GM21423 (cell line): ENCODE data around the gene CCDC27.

Experiments used
- ATAC-seq: cut with Tn5 transposase; IDR thresholded peaks from one replicate; pipeline ENCODE4 v1.9.1; 2021; ENCODE audit warnings: mild to moderate bottlenecking, moderate library complexity; ENCODE audit not compliant: unreplicated experiment

The CCDC27 gene

DNA sequence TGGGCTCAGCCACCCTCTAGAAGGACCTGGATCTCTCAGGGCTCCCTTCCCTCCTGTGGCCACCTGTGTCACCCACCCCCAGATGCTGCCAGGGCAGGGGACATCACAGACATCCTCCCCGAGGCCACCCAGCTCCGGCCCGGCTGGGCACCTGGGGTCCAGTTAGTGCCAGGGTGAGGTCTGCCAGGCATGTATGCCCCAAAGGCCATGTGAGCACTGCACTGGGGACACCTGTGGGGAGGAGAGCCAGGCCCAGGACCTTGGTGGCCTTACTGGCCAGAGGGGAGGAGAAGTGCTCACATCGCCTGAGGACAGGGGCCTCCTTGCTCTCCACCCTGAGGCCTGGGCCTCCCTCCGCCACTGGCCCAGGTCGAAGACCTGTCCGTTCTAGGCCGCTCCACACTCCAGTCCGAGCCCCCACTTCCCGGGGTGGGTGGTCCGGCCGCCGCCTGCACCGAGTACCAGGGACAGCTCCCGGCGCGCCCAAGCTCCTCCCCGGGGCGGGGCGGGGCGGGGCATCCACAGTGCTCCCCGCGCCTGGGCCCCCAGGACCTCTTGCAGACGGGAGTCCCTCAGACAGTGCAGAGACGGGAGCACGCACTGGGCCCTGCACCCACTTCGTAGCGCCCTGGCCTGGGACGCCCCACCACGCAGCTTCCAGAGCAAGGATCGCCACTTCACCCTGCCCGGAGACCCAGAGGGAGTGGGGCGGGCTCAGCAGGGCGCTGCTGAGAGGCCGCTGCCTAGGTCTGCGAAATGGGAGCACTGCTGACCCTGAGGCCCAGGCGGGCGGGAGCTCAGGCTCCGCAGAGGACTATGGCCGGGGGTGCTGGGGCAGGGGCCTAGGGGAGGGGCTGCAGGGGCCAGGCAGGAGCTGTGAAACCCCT, 34.3 kb upstream of the CCDC27 start:
- ATAC-seq: no peak

DNA sequence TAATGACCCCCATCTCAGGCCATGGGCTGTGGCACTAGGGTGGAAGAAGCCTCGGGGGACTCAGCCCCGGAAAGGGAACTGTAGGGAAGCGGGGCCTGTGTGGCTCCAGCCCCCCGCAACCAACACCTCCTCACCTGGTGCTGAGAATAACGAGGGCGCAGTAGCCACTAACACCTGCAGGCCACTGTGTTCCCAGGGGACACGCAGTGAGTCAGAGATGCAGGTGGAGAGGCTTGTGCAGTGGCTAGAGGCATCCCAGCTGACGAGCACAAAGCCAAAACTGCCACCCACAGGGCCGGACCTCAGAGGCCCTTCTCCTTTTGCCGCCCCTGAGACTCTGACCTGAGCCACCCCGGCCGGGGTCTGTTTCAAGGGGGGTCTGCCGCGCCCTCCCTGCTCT, 33.5 kb upstream of the CCDC27 start:
- no peak for ATAC-seq

DNA sequence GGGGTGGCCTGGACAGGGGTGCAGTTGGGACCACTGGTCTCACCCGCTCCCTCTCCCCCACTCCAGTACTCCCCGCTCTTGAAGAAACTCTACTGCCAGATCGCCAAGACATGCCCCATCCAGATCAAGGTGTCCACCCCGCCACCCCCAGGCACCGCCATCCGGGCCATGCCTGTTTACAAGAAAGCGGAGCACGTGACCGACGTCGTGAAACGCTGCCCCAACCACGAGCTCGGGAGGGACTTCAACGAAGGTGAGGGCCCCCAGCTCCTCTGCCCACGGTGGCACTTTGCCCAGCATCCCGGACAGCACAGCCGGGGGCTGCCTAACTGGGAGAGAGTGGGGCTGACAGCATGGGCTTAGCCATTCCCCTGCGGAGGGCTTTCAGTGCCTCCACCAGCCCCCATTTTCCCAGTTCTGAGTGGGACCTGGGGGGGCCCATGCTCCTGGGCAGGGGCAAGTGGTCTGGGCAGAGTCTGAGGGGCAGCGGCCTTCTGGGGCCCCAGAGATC, 30.2 kb upstream of the CCDC27 start:
- no peak for ATAC-seq

DNA sequence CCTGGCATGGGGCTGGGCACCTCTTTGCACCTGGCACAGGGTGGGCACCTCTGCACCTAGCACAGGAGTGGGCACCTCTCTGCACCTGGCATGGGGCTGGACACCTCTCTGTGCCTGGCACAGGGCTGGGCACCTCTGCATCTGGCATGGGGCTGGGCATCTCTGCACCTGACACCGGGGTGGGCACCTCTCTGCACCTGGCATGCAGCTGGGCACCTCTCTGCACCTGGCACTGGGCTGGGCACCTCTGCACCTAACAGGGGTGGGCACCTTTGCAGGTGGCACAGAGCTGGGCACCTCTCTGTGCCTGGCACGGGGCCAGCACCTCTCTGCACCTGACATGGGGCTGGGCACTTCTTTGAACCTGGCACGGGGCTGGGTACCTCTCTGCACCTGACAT, 29.4 kb upstream of the CCDC27 start:
- ATAC-seq: no peak

DNA sequence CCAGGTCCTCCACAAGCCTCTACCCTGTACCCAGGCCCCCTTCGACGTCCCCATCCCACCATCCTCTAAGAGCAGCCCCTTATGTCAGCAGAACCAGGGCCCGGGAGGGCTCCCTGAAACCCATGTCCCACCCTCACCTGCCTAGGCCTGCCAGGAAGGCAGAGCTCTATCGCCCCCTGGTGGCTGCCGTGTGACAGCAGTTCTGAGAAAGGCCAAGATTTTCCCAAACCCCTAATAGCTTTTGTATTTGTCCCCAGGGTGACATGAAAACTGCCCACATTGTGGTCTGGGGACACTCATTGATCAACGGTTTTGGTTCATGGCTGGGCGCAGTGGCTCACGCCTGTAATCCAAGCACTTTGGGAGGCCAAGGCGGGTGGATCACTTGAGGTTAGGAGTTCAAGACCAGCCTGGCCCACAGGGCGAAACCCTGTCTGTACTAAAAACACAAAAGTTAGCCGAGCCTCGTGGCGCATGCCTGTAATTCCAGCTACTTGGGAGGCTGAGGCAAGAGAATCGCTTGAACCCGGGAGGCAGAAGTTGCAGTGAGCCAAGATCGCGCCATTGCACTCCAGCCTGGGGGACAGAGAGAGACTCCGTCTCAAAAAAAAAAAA, 27.7 kb upstream of the CCDC27 start:
- ATAC-seq: peak; percentile 58

DNA sequence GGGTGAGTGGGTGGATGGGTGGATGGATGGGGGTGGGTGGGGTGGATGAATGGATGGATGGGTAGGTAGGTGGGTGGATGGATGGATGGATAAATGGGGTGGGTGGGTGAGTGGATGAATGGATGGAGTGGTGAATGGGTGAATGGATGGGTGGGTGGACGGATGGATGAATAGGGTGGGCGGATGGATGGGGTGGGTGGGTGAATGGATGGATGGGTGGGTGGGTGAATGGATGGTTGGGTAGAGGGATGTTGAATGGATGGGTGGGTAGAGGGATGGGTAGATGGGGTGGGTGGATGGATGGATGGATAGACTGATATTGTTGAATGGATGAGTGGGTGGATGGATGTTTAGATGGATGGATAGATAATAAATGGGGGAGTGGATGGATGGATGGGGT, 26.9 kb upstream of the CCDC27 start:
- ATAC-seq: no peak

DNA sequence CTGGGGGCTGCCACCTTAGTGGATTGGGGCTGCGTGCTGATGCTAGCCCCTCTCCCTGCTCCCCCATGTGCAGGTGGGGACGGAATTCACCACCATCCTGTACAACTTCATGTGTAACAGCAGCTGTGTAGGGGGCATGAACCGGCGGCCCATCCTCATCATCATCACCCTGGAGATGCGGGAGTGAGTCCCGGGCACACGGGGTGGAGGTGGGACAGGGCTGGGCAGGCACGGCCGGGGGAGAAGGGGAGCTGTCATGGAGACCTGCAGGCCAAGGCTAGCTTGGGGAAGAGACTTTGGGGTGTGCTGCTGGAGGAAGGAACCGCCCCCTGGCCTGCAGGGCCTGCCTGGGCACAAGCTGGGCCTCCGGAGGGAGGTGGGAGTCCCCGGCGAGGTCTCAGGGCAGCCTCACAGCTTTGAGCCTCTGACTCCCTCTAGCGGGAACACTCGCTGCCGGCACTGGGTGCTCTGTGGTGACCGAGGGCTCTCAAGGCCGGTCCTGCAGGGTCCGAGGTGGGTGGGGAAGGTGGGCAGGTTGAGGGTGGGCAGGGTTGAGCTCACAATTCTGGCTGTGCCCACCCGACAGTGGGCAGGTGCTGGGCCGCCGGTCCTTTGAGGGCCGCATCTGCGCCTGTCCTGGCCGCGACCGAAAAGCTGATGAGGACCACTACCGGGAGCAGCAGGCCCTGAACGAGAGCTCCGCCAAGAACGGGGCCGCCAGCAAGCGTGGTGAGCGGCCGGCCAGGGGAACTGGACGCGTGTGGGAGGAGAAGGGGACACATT, 25.0 kb upstream of the CCDC27 start:
- ATAC-seq: no peak

DNA sequence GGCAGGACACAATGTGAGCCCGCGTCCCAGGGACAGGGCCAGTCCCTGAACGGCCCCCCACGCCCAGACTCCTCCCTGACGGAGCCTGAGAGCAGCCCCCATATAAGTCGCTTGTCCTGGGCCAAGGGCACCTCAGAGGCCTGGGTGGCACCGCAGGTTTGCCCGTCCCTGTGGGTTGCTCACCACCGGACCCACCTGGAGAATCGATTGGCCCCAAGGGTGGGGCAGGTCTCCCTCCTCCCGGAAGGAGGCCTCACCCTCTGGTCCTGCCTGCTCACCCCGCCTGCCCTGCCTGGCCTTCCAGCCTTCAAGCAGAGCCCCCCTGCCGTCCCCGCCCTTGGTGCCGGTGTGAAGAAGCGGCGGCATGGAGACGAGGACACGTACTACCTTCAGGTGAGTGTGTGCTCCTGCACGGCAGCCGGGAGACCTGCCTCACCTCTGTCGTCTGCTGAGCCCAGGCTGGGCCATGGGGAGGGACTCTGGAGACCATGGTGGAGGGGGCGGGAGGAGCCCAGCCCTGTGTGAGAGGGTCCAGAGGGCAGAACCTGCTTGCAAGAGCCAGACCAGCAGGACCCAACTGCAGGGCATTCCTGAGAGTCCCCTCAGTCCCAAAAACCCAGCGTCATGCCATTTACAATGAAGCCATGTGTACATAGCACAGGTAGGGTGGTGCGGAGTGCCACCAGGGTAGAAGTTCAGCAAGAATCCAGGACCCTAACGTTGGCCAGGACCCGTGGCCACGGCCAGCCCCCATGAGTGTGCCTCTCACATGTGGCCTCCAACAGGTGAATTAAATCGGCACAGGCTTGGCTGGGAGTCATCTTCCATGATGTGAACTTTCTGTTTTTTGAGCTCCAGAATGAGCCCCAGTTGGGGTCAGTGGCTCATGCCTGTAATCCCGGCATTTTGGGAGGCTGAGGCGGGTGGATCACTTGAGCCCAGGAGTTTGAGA, 24.1 kb upstream of the CCDC27 start:
- ATAC-seq: no peak

DNA sequence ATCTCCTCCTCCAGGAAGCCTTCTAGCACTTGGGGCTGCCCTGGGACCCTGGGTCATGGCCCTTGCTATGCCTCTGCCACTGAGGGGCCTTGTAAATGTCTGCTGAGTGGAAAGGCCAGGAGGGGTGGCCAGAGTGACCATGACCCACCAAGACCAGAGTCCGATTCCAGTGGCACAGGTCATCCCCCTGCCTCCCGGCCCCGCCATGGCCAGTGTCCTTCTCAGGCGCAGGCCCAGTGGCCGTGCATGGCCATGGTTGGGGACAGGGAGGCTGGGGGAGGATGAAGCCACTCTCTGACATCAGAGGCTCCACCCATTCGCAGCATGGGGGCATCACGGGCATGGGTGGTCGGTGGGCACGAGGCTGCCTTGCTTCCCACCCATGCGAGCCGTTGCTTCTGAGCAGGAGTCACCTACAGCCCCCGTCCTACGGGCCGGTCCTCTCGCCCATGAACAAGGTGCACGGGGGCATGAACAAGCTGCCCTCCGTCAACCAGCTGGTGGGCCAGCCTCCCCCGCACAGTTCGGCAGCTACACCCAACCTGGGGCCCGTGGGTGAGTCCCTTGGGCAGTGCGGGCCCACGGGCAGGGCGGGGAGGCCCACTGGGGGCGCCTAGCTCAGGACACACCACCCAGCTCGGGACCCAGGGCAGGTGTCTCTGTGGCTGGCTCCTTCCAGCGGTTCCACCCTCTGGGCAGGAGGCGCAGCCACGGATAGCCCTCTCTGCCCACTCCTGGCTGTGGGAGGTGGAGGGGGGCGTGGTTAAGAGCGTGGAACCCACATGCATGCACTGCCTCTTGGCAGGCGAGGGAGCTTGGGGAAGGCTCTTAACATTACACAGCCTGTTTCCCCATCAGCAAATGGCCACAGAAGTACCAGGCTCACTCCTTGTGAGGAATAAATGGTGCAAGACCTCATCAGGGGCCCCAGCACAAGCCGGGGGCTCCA, 22.4 kb upstream of the CCDC27 start:
- no peak for ATAC-seq

DNA sequence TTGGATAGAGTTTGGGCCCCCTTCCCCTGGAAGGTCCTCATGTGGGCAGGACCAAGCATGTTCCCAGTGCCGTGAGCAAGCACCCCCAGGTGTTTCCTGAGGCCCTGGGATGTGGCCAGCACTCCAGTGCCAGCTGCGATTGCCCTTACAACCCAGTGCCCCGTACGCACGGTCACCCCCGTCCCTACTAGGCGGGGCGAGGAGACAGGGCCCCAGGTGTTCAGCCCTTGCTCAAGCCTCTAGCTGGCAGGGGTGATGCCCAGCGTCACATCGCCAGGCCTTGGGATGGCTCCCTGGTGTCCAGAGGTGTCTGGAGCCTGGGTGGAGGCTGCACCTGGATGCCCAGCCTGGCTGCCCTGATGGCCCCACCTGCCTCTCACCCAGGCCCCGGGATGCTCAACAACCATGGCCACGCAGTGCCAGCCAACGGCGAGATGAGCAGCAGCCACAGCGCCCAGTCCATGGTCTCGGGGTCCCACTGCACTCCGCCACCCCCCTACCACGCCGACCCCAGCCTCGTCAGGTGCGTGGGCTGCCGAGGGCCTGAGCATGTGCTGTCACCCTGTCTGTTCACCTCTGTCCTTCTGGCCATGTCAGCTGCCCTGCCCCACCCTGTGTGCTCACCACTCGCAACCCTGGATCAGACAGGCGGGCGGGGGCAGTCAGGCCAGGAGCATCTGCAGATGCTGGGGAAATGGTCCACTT, 21.6 kb upstream of the CCDC27 start:
- no peak for ATAC-seq

DNA sequence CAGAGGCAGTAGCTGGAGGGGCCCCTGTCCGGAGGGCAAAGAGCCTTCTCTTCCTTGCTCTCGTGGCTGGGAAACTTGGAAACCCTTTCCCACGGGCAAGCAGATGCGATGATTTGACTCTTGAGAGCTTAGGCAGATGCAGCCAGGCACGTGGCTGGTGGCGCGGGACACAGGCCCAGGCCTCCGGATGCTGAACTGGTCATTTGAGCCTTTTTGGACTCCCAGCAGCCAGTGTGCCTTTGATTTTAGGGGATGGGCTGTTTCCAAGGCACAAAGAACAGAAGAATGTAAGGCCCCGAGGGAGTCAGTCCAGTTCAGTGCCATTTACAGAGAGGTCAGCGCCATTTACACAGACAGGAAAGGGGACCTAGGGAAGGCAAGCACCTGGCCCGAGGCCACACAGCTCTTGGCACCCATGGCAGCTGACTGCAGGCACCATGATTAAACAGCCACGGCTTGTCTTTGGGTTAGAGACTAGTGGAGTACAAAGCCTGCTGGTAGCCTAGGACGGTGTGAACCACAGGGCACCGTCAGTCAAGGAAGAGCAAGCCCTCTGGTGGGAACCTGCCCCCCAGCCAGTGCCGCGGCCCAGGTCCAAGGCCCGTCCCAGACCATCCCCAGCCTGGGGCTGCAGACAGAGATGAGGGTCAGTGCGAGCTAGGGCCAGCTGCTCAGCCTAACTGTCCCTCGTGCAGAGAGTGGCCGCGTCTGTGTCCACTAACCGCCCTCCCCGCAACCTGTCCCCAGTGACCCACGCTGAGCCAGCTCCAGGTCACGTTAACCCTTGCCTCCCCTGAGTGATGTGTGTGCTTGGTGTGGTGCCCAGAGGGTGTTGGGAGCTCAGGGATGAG, 20.4 kb upstream of the CCDC27 start:
- ATAC-seq: no peak

DNA sequence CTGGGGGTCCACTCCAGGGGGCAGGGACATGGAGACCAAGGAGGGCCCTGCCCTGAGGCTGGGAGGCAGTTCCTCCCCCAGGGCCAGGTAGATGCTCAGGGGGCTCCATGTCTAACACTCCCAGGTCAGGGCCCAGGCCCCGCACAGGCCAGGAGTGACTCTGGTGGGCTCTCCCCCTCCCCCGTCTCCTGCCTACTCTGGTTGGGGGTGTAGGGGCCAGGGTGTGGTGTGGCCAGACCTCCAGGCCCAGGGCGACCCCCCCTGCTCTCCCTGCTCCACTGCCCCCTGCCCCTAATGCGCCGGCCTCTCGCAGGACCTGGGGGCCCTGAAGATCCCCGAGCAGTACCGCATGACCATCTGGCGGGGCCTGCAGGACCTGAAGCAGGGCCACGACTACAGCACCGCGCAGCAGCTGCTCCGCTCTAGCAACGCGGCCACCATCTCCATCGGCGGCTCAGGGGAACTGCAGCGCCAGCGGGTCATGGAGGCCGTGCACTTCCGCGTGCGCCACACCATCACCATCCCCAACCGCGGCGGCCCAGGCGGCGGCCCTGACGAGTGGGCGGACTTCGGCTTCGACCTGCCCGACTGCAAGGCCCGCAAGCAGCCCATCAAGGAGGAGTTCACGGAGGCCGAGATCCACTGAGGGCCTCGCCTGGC, 19.7 kb upstream of the CCDC27 start:
- no peak for ATAC-seq

DNA sequence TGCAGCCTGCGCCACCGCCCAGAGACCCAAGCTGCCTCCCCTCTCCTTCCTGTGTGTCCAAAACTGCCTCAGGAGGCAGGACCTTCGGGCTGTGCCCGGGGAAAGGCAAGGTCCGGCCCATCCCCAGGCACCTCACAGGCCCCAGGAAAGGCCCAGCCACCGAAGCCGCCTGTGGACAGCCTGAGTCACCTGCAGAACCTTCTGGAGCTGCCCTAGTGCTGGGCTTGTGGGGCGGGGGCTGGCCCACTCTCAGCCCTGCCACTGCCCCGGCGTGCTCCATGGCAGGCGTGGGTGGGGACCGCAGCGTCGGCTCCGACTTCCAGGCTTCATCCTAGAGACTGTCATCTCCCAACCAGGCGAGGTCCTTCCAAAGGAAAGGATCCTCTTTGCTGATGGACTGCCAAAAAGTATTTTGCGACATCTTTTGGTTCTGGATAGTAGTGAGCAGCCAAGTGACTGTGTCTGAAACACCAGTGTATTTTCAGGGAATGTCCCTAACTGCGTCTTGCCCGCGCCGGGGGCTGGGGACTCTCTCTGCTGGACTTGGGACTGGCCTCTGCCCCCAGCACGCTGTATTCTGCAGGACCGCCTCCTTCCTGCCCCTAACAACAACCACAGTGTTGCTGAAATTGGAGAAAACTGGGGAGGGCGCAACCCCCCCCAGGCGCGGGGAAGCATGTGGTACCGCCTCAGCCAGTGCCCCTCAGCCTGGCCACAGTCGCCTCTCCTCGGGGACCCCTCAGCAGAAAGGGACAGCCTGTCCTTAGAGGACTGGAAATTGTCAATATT, 19.0 kb upstream of the CCDC27 start:
- ATAC-seq: no peak

DNA sequence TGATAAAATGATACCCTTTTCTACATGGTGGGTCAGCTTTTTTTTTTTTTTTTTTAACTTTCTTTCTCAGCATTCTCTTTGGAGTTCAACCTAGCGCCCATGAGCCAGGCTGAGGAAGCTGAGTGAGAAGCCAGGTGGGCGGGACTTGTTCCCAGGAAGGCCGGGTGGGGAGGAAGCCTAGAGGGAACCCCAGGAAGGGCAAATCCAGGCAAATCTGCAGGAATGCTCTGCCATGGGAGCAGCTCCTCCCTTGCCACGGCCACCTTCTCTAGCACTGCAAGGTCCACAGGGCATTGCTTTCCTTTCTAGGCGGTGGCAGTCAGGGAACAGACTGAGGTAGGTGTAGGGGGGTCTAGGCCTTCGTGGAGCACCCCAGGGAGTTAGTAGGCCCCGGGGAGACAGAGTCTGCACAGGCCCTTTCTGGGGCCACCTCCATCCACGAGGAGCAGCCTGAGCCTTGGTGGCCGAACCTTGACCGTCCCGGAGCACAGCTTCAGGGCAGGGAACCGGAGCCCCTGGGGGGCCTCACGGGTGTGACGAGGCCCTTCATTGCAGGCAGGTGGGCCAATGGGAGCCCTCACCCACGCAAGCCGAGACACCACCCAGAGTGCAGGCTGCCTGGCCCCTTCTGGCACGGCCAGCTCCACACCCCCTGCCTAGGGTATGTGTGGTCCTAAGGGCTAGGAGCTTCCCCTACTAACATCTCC, 18.2 kb upstream of the CCDC27 start:
- ATAC-seq: no peak

DNA sequence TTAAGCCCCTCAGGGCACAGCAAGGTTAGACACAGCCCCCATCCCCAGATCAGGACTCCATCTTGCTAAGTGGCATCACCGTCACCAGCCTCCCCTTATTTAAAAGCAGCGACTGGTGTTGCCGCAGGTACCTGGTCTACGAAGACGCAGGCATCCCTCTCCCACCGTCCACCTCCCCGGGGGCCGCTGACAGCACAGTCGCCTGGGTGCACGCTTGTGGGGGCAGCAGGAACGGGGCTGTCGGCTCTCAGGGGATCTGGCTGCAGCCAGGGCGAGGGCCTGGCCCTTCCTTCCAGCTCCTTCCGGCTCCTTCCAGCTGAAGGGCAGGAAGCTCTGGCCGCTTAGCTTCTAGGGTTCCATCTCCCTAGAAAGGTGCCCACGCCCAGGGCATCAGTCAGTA, 17.6 kb upstream of the CCDC27 start:
- ATAC-seq: no peak
